ENCODE results near the gene ETFDH.
"Not testable (repeated sequence)": the region's sequence is repeated elsewhere in the genome, so short reads cannot be mapped to it uniquely, and the experiment has no call there.

DNA sequence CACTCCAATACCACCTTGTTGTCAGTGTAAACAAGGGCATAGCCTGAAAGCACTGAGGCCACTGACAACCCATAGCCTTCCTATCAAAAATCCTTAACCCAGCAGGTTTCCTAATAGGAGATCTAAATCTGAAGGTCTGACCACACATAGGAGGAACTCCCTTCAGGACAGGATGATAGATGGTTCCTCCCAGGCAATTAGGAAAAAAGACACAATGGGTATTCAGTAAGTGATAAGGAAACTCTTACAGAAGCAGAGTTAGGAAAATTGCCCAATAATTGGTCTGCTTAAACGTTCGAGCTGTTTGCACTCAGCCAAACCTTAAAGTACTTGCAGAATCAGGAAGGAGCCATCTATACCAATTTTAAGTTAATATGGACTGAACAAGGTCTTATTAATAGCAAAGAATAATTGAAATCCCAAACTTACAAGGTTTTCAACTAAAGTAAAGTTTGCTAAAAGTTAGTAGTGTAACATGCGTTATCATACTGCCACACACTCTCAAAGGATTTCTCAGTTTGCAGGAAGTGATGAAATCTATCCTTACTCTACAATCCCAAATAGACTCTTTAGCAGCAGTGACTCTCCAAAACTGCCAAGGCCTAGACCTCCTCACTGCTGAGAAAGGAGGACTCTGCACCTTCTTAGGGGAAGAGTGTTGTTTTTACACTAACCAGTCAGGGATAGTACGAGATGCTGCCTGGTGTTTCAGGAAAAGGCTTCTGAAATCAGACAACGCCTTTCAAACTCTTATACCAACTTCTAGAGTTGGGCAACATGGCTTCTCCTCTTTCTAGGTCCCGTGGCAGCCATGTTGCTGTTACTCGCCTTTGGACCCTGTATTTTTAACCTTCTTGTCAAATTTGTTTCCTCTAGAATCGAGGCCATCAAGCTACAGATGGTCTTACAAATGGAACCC lies 8.1 kb upstream of the ETFDH start:
- TF ChIP-seq, protein P1, sequence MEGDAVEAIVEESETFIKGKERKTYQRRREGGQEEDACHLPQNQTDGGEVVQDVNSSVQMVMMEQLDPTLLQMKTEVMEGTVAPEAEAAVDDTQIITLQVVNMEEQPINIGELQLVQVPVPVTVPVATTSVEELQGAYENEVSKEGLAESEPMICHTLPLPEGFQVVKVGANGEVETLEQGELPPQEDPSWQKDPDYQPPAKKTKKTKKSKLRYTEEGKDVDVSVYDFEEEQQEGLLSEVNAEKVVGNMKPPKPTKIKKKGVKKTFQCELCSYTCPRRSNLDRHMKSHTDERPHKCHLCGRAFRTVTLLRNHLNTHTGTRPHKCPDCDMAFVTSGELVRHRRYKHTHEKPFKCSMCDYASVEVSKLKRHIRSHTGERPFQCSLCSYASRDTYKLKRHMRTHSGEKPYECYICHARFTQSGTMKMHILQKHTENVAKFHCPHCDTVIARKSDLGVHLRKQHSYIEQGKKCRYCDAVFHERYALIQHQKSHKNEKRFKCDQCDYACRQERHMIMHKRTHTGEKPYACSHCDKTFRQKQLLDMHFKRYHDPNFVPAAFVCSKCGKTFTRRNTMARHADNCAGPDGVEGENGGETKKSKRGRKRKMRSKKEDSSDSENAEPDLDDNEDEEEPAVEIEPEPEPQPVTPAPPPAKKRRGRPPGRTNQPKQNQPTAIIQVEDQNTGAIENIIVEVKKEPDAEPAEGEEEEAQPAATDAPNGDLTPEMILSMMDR (conservative IDR thresholded peaks at IDR 0.05 in 1 of 2, IDR thresholded peaks at IDR 0.05 in 1 of 2; ENCODE audit: low read depth in 1 of 2, low read length in 2 of 2) = not testable (repeated sequence)
- not testable (repeated sequence) for TF ChIP-seq EZH2 (IDR thresholded peaks at IDR 0.05; ENCODE audit: low read length, missing control alignments)

Measured in fibroblast of lung (primary cell).